Stimulated activated effector memory CD8-positive, alpha-beta T cell treated with anti-CD3 and anti-CD28 coated beads, Interleukin-12 subunit alpha, Interleukin-12 subunit beta, amount 100 ng/mL, for 72 hours (primary cell): ENCODE data around the gene GPR45.
A peak's percentile ranks its signal among the peaks of the same experiment; 100 is the strongest.

Experiments used
- ATAC-seq: fragments of 150-1000 bp; cut with Tn5 transposase; 2 replicates; pipeline ENCODE4 v1.10.0; 2021
- DNase-seq, 2 donors: peaks; one replicate each; pipeline ENCODE4 v3.0.0; 2021 to 2022; ENCODE audit warnings: low spot score in 2 of 2
- H3K27ac Mint-ChIP-seq: one replicate; pipeline ENCODE4 v1.8.0; 2022; ENCODE audit warnings: mild to moderate bottlenecking, mixed read lengths
- H3K36me3 Mint-ChIP-seq: one replicate; pipeline ENCODE4 v1.8.0; 2022; ENCODE audit warnings: mild to moderate bottlenecking, mixed read lengths
- H3K4me1 Mint-ChIP-seq: one replicate; pipeline ENCODE4 v1.8.0; 2022; ENCODE audit warnings: mixed read lengths
- H3K4me3 Mint-ChIP-seq: one replicate; pipeline ENCODE4 v1.8.0; 2022; ENCODE audit warnings: mild to moderate bottlenecking, mixed read lengths
- H3K9me3 Mint-ChIP-seq: one replicate; pipeline ENCODE4 v1.8.0; 2022; ENCODE audit warnings: mixed read lengths

GPR45 gene

GRCh38 chr2:105272176-105272575 is 30.6 kb downstream of the GPR45 start:
- Mint-ChIP-seq H3K27ac (no peak overlapping the region), H3K36me3 (peaks cover 91% of the 10 kb centered on the region), H3K4me1 (no peaks in the 10 kb centered on the region), H3K4me3 (no peak overlapping the region), H3K9me3 (no peaks in the 10 kb centered on the region)
- no peak for ATAC-seq
- no peak for DNase-seq

- no peaks in the 10 kb centered on the region for H3K4me1 Mint-ChIP-seq
- H3K4me3 Mint-ChIP-seq: no peak overlapping the region
- DNase-seq (no peak), ATAC-seq (no peak)
- peaks cover 91% of the 10 kb centered on the region for H3K36me3 Mint-ChIP-seq
- H3K9me3 Mint-ChIP-seq: no peaks in the 10 kb centered on the region
- no peak overlapping the region for H3K27ac Mint-ChIP-seq
Measured at GRCh38 chr2:105274046-105274445, 32.5 kb downstream of the GPR45 start.

- Mint-ChIP-seq H3K4me3 (no peak overlapping the region), H3K27ac (no peak overlapping the region)
- ATAC-seq: no peak
Measured at GRCh38 chr2:105278654-105279053, 37.1 kb downstream of the GPR45 start.

GRCh38 chr2:105279126-105279525 is 37.6 kb downstream of the GPR45 start:
- peaks cover 99% of the 10 kb centered on the region for H3K36me3 Mint-ChIP-seq
- no peak for ATAC-seq

More at GRCh38 chr2:105278654-105279053, 37.1 kb downstream of the GPR45 start:
- H3K4me1 Mint-ChIP-seq: peaks cover 11% of the 10 kb centered on the region
- no peak for DNase-seq
- H3K36me3 Mint-ChIP-seq: peaks cover 99% of the 10 kb centered on the region
- no peaks in the 10 kb centered on the region for H3K9me3 Mint-ChIP-seq

GRCh38 chr2:105280281-105280680 is 38.7 kb downstream of the GPR45 start:
- H3K4me3 Mint-ChIP-seq: no peak overlapping the region
- H3K36me3 Mint-ChIP-seq: peaks cover 99% of the 10 kb centered on the region
- DNase-seq (no peak), ATAC-seq (no peak)
- H3K9me3 Mint-ChIP-seq: no peaks in the 10 kb centered on the region
- H3K27ac Mint-ChIP-seq: peak overlapping the region; percentile 61
- peaks cover 11% of the 10 kb centered on the region for H3K4me1 Mint-ChIP-seq

More at GRCh38 chr2:105279126-105279525, 37.6 kb downstream of the GPR45 start:
- no peak for DNase-seq
- Mint-ChIP-seq H3K27ac (no peak overlapping the region), H3K4me1 (peaks cover 11% of the 10 kb centered on the region), H3K4me3 (no peak overlapping the region), H3K9me3 (no peaks in the 10 kb centered on the region)

GRCh38 chr2:105283532-105283931 is 42.0 kb downstream of the GPR45 start:
- no peak for DNase-seq
- Mint-ChIP-seq H3K9me3 (no peaks in the 10 kb centered on the region), H3K27ac (peak overlapping the region; percentile 23), H3K4me1 (peaks cover 11% of the 10 kb centered on the region), H3K4me3 (no peak overlapping the region), H3K36me3 (peaks cover 88% of the 10 kb centered on the region)
- ATAC-seq: no peak

- no peaks in the 10 kb centered on the region for H3K9me3 Mint-ChIP-seq
- H3K4me3 Mint-ChIP-seq: no peak overlapping the region
- peak in 1 of 2 donors; percentile 51 for DNase-seq
- peaks cover 87% of the 10 kb centered on the region for H3K36me3 Mint-ChIP-seq
- no peaks in the 10 kb centered on the region for H3K4me1 Mint-ChIP-seq
- no peak for ATAC-seq
- H3K27ac Mint-ChIP-seq: no peak overlapping the region
Measured at GRCh38 chr2:105287692-105288091, 46.1 kb downstream of the GPR45 start.

GRCh38 chr2:105288133-105288532 is 46.6 kb downstream of the GPR45 start:
- DNase-seq (no peak), ATAC-seq (no peak)
- H3K27ac Mint-ChIP-seq: no peak overlapping the region
- no peaks in the 10 kb centered on the region for H3K4me1 Mint-ChIP-seq
- H3K9me3 Mint-ChIP-seq: no peaks in the 10 kb centered on the region
- H3K36me3 Mint-ChIP-seq: peaks cover 88% of the 10 kb centered on the region
- no peak overlapping the region for H3K4me3 Mint-ChIP-seq

GRCh38 chr2:105290981-105291660 is 49.6 kb downstream of the GPR45 start:
- H3K27ac Mint-ChIP-seq: no peak overlapping the region
- H3K36me3 Mint-ChIP-seq: peaks cover 88% of the 10 kb centered on the region
- no peak for ATAC-seq

GRCh38 chr2:105291981-105292380 is 50.4 kb downstream of the GPR45 start:
- H3K9me3 Mint-ChIP-seq: no peaks in the 10 kb centered on the region
- DNase-seq (no peak), ATAC-seq (no peak)
- H3K36me3 Mint-ChIP-seq: peaks cover 93% of the 10 kb centered on the region
- H3K4me1 Mint-ChIP-seq: peaks cover 7% of the 10 kb centered on the region
- no peak overlapping the region for H3K4me3 Mint-ChIP-seq
- H3K27ac Mint-ChIP-seq: no peak overlapping the region

More at GRCh38 chr2:105290981-105291660, 49.6 kb downstream of the GPR45 start:
- Mint-ChIP-seq H3K9me3 (no peaks in the 10 kb centered on the region), H3K4me3 (no peak overlapping the region), H3K4me1 (peaks cover 6% of the 10 kb centered on the region)
- no peak for DNase-seq
